Iris pigment epithelial cell (primary cell): ENCODE measurements around the gene TEX36.
"Not testable (repeated sequence)": the region's sequence is repeated elsewhere in the genome, so short reads cannot be mapped to it uniquely, and the experiment has no call there.

Experiments used
- DNase-seq: peaks from one replicate; pipeline ENCODE4 v3.0.0-alpha.2; 2011; ENCODE audit warnings: low read depth

Gene TEX36

GRCh38 chr10:125683063-125683462 lies at the start of gene TEX36:
TSS of gene TEX36 (minus strand) at chr10:125683163. CDS start at chr10:125682989, 174 bp downstream.
- DNase-seq, result no peak

- no peak for DNase-seq
These were observed 44.5 kb upstream of the TEX36 start for GRCh38 chr10:125727436-125727835.

- DNase-seq, result no peak
These were observed 44.0 kb upstream of the TEX36 start for GRCh38 chr10:125726914-125727313.

- DNase-seq, result no peak
These were observed 39.8 kb upstream of the TEX36 start for GRCh38 chr10:125722811-125723210.

GRCh38 chr10:125721035-125721434 lies 38.1 kb upstream of the TEX36 start:
- DNase-seq, result no peak

GRCh38 chr10:125720002-125720382 lies 37.0 kb upstream of the TEX36 start:
- no peak for DNase-seq

GRCh38 chr10:125719173-125720001 lies 36.4 kb upstream of the TEX36 start, which contains the start of gene EDRF1:
TSS of gene EDRF1 (plus strand) at chr10:125719709. CDS start at chr10:125719808, 99 bp downstream.
- DNase-seq, result peak; percentile 98

GRCh38 chr10:125714728-125715127 lies 31.8 kb upstream of the TEX36 start:
- not testable (repeated sequence) for DNase-seq

- DNase-seq, result no peak
These were observed 28.3 kb upstream of the TEX36 start for GRCh38 chr10:125711110-125711750.

- DNase-seq, result no peak
These were observed 26.9 kb upstream of the TEX36 start for GRCh38 chr10:125709553-125710474.

GRCh38 chr10:125708971-125709503 lies 26.1 kb upstream of the TEX36 start:
- DNase-seq, result no peak

- DNase-seq, result peak; percentile 21
These were observed 24.8 kb upstream of the TEX36 start for GRCh38 chr10:125707541-125708468.

GRCh38 chr10:125700355-125700911 lies 17.5 kb upstream of the TEX36 start:
- DNase-seq, result peak; percentile 52

- no peak for DNase-seq
These were observed 16.7 kb upstream of the TEX36 start for GRCh38 chr10:125699562-125700143.

- no peak for DNase-seq
These were observed 15.6 kb upstream of the TEX36 start for GRCh38 chr10:125698481-125698998.

- DNase-seq, result not testable (repeated sequence)
These were observed 13.9 kb upstream of the TEX36 start for GRCh38 chr10:125696884-125697283.

GRCh38 chr10:125694883-125695282 lies 11.9 kb upstream of the TEX36 start:
- peak; percentile 90 for DNase-seq

GRCh38 chr10:125693524-125693847 lies 10.5 kb upstream of the TEX36 start:
- DNase-seq, result no peak

GRCh38 chr10:125692601-125693523 lies 9.9 kb upstream of the TEX36 start:
- DNase-seq, result no peak
